Ishikawa (cell line): ENCODE results near the gene HERC4.

Experiments
- CEBPB ChIP-seq: IDR thresholded peaks from 2 replicates; pipeline ENCODE4 v1.6.1; 2012
- EP300 ChIP-seq: IDR thresholded peaks from 2 replicates; pipeline ENCODE4 v1.6.1; 2012; ENCODE audit warnings: borderline replicate concordance
- FOXM1 ChIP-seq: IDR thresholded peaks from 2 replicates; pipeline ENCODE4 v1.6.1; 2012; ENCODE audit warnings: low read depth, borderline replicate concordance
- MAX ChIP-seq: IDR thresholded peaks from 2 replicates; pipeline ENCODE4 v1.6.1; 2012
- RAD21 ChIP-seq: IDR thresholded peaks from 2 replicates; pipeline ENCODE4 v1.6.1; 2012; ENCODE audit warnings: low read depth
- TAF1 ChIP-seq: IDR thresholded peaks from 2 replicates; pipeline ENCODE4 v1.6.1; 2012; ENCODE audit warnings: low read depth, mild to moderate bottlenecking
- TCF12 ChIP-seq: IDR thresholded peaks from 2 replicates; pipeline ENCODE4 v1.6.1; 2012; ENCODE audit warnings: low read depth
- YY1 ChIP-seq: IDR thresholded peaks from 2 replicates; pipeline ENCODE4 v1.6.1; 2012; ENCODE audit warnings: low read depth
- ZBTB7A ChIP-seq: IDR thresholded peaks from 2 replicates; pipeline ENCODE4 v1.6.1; 2012; ENCODE audit warnings: low read depth

GRCh38 chr10:67943917-67944316 is 131.2 kb downstream of the HERC4 start:
- TF ChIP-seq EP300 (no peak), CEBPB (no peak), TAF1 (no peak), YY1 (no peak), MAX (no peak), RAD21 (no peak), FOXM1 (no peak), ZBTB7A (no peak), TCF12 (no peak)
